GM18909 (cell line): ENCODE data around the gene GYG1.
"Not testable (repeated sequence)": the region's sequence is repeated elsewhere in the genome, so short reads cannot be mapped to it uniquely, and the experiment has no call there.

ENCODE experiments used
- ATAC-seq: cut with Tn5 transposase; IDR thresholded peaks from one replicate; pipeline ENCODE4 v1.9.1; 2021; ENCODE audit warnings: mild to moderate bottlenecking; ENCODE audit not compliant: unreplicated experiment, poor library complexity

Gene GYG1

GRCh38 chr3:148981273-148981672, 10.1 kb upstream of the GYG1 start:
- ATAC-seq: no peak

GRCh38 chr3:148987551-148987950, 3.8 kb upstream of the GYG1 start:
- ATAC-seq: not testable (repeated sequence)

GRCh38 chr3:148990236-148990635, 1.1 kb upstream of the GYG1 start:
- ATAC-seq: peak; percentile 36

- ATAC-seq: peak; percentile 28
These were observed 791 bp downstream of the GYG1 start for GRCh38 chr3:148992027-148992634.

- no peak for ATAC-seq
These were observed 1.4 kb downstream of the GYG1 start for GRCh38 chr3:148992635-148993255.

GRCh38 chr3:148997623-148998022, 6.3 kb downstream of the GYG1 start:
- no peak for ATAC-seq

GRCh38 chr3:148998297-148998696, 7.0 kb downstream of the GYG1 start:
- no peak for ATAC-seq

GRCh38 chr3:148998715-148999423, 7.5 kb downstream of the GYG1 start:
- ATAC-seq: peak; percentile 45

- ATAC-seq: peak; percentile 45
These were observed 8.5 kb downstream of the GYG1 start for GRCh38 chr3:148999806-149000205.

GRCh38 chr3:149000206-149000745, 8.9 kb downstream of the GYG1 start:
- ATAC-seq: no peak

- ATAC-seq: no peak
These were observed 10.4 kb downstream of the GYG1 start for GRCh38 chr3:149001727-149002126.

GRCh38 chr3:149003653-149004305, 12.4 kb downstream of the GYG1 start:
- peak; percentile 77 for ATAC-seq

- ATAC-seq: no peak
These were observed 13.3 kb downstream of the GYG1 start for GRCh38 chr3:149004622-149005021.

- no peak for ATAC-seq
These were observed 14.1 kb downstream of the GYG1 start for GRCh38 chr3:149005416-149005815.

GRCh38 chr3:149007567-149008257, 16.4 kb downstream of the GYG1 start:
- no peak for ATAC-seq

GRCh38 chr3:149009732-149010131, 18.4 kb downstream of the GYG1 start:
- peak; percentile 94 for ATAC-seq

GRCh38 chr3:149010504-149010951, 19.2 kb downstream of the GYG1 start:
- no peak for ATAC-seq

- ATAC-seq: no peak
These were observed 19.6 kb downstream of the GYG1 start for GRCh38 chr3:149010966-149011365.

- ATAC-seq: no peak
These were observed 20.3 kb downstream of the GYG1 start for GRCh38 chr3:149011676-149012075.

GRCh38 chr3:149013726-149014125, 22.4 kb downstream of the GYG1 start:
- ATAC-seq: no peak
